Calu3 (cell line): Measurements from ENCODE around the gene SCP2. TPM values are rescaled to one million over a fixed set of nuclear protein-coding genes. Genes with fewer than 3 reads are reported as not detected.

Source experiments
- BruUV-seq: library from RNA; stranded (reverse); fragments of 400-500 nt; replicated peaks from 2 replicates; lab custom pipeline; 2021; lab: Mats Ljungman, UMichigan
- CTCF ChIA-PET: fragments of 300-600 bp; sonication (Branson Sonifier 250); formaldehyde crosslinking; loops from one replicate; lab custom pipeline; 2022; ENCODE audit warnings: antibody characterized with exemption; lab: Charles Lee
- DNase-seq: peaks from one replicate; pipeline ENCODE4 v3.0.0; 2022
- H3K27ac Mint-ChIP-seq: one replicate; pipeline ENCODE4 v1.8.0; 2022; ENCODE audit warnings: mixed read lengths; ENCODE audit not compliant: unreplicated experiment
- H3K27me3 Mint-ChIP-seq: one replicate; pipeline ENCODE4 v1.8.0; 2022; ENCODE audit warnings: mixed read lengths; ENCODE audit not compliant: unreplicated experiment
- H3K36me3 Mint-ChIP-seq: one replicate; pipeline ENCODE4 v1.8.0; 2022; ENCODE audit warnings: mild to moderate bottlenecking, moderate library complexity, mixed read lengths; ENCODE audit not compliant: insufficient read depth, unreplicated experiment
- H3K4me1 Mint-ChIP-seq: one replicate; pipeline ENCODE4 v1.8.0; 2022; ENCODE audit warnings: mild to moderate bottlenecking, low read depth, mixed read lengths; ENCODE audit not compliant: unreplicated experiment
- H3K4me3 Mint-ChIP-seq: one replicate; pipeline ENCODE4 v1.8.0; 2022; ENCODE audit warnings: mild to moderate bottlenecking, low read depth, moderate library complexity, mixed read lengths; ENCODE audit not compliant: unreplicated experiment
- H3K9me3 Mint-ChIP-seq: one replicate; pipeline ENCODE4 v1.8.0; 2022; ENCODE audit warnings: low read depth, mixed read lengths; ENCODE audit not compliant: unreplicated experiment
- intact Hi-C: fragments of 100-400 bp; cut with micrococcal nuclease; formaldehyde crosslinking; loops from one replicate; pipeline ENCODE4 v1.10.0; 2022; ENCODE audit not compliant: unreplicated experiment
- total RNA-seq: library from RNA; stranded (reverse); gene quantifications from 2 replicates; pipeline ENCODE4 v1.2.3, GENCODE V29; 2022
- TF ChIP-seq, protein P1 (sequence below): fragments of 200-600 bp; IDR thresholded peaks from one replicate; pipeline ENCODE4 v1.8.0; 2022; ENCODE audit warnings: antibody characterized with exemption; ENCODE audit not compliant: unreplicated experiment

Gene SCP2
- total RNA-seq, 1 experiment from 2014 or later, result 91.1 TPM

DNA sequence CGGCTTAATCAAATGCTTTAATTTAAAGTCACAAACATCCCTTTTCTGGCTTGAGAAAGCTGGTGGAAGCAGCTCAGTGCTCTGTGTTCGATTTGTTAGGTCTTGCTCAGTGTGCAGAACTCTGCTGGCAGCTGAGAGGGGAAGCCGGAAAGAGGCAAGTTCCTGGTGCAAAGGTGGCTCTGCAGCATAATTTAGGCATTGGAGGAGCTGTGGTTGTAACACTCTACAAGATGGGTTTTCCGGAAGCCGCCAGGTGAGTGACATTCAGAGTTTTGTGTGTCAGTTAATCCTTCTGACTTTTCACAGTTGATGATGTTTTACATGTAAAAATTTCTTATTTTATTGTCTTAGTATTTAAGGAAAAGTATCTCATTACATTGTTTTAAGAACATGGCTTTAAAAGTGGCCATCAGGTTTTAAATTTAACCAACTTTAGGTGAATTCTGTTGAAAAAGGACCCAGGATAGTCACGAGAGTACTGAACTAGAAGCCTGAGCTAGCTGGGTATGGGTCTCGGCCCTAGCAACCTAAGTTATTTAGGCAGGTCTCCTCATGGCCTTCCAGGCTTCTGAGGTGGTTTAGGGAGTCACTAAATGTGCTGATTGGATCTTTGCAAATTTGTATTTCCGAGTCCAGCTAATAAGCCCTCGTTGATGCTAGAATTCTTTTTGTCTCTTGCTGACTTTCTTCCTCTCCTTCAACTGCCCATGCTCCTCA, 87.9 kb downstream of the SCP2 start:
- no peaks in the 10 kb centered on the region for H3K27me3 Mint-ChIP-seq
- peak overlapping the region; percentile 39 for H3K27ac Mint-ChIP-seq
- no peaks in the 10 kb centered on the region for H3K9me3 Mint-ChIP-seq
- intact Hi-C loops, result loop anchor here (10.0 kb wide), 1 partner anchor 170 kb away; no protein-coding TSS in a partner anchor
- peaks cover 19% of the 10 kb centered on the region for H3K4me1 Mint-ChIP-seq
- CTCF ChIA-PET, result interaction anchor here (1.3 to 1.8 kb wide), 3 partner anchors 93 to 162 kb away, joined by 3 to 4 read pairs (median 3); partner anchors contain the start of gene ECHDC2
- TF ChIP-seq, protein P1, sequence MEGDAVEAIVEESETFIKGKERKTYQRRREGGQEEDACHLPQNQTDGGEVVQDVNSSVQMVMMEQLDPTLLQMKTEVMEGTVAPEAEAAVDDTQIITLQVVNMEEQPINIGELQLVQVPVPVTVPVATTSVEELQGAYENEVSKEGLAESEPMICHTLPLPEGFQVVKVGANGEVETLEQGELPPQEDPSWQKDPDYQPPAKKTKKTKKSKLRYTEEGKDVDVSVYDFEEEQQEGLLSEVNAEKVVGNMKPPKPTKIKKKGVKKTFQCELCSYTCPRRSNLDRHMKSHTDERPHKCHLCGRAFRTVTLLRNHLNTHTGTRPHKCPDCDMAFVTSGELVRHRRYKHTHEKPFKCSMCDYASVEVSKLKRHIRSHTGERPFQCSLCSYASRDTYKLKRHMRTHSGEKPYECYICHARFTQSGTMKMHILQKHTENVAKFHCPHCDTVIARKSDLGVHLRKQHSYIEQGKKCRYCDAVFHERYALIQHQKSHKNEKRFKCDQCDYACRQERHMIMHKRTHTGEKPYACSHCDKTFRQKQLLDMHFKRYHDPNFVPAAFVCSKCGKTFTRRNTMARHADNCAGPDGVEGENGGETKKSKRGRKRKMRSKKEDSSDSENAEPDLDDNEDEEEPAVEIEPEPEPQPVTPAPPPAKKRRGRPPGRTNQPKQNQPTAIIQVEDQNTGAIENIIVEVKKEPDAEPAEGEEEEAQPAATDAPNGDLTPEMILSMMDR, result no peak
- DNase-seq, result peak; percentile 82
- peak overlapping the region; percentile 79 for H3K4me3 Mint-ChIP-seq
- peaks cover 13% of the 10 kb centered on the region for H3K36me3 Mint-ChIP-seq
- no TSS peak for BruUV-seq

DNA sequence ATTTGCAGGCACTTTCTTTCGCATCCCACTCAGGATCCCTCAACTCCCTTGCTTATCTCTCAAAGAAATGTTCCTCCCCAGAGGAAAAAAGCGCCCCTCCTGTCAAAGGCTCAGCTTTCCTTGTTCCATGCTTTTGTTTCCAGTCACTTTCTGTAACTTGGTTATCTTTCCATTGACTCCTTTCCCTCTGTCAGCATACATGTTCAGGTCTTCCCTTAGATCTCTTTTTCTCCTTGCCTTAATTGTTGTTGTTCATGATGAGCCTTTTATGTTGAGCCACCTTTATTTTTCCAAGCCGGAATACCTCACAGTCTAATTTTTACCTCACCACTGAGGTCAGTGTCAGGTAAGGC, 88.4 kb downstream of the SCP2 start:
- peak overlapping the region; percentile 39 for H3K27ac Mint-ChIP-seq
- H3K4me1 Mint-ChIP-seq, result peaks cover 19% of the 10 kb centered on the region
- no peak for DNase-seq
- TF ChIP-seq, protein P1, result no peak
- H3K27me3 Mint-ChIP-seq, result no peaks in the 10 kb centered on the region
- no peaks in the 10 kb centered on the region for H3K9me3 Mint-ChIP-seq
- H3K4me3 Mint-ChIP-seq, result peak overlapping the region; percentile 79
- no TSS peak for BruUV-seq
- peaks cover 13% of the 10 kb centered on the region for H3K36me3 Mint-ChIP-seq
- intact Hi-C loops, result loop anchor here (10.0 kb wide), 1 partner anchor 169 kb away; no protein-coding TSS in a partner anchor
- CTCF ChIA-PET, result interaction anchor here (1.3 to 1.8 kb wide), 3 partner anchors 94 to 161 kb away, joined by 3 to 4 read pairs (median 3); partner anchors contain the start of gene ECHDC2

DNA sequence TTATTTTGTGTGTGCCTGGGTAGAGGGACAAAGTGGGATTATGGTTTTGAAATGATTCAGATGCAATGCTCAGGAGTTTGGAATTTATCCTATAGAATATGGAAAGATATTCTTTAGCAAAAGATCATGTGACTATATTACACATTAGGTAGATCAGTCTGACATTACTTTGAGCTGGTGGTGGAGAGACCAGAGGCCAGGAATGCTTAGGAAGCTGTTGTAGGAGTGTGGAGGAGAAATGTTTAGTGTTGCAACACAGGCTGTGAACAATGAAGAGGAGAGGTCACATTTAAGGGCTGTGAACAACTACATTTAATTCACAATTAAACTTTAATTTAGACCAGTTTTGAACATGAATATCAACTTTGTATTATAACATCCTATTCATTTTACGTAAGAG, 89.6 kb downstream of the SCP2 start:
- BruUV-seq, result no TSS peak
- Mint-ChIP-seq H3K36me3 (peaks cover 13% of the 10 kb centered on the region), H3K9me3 (no peaks in the 10 kb centered on the region), H3K4me1 (peaks cover 19% of the 10 kb centered on the region), H3K27me3 (no peaks in the 10 kb centered on the region), H3K4me3 (no peak overlapping the region), H3K27ac (peak overlapping the region; percentile 39)
- DNase-seq, result no peak
- intact Hi-C loops, result loop anchor here (10.0 kb wide), 1 partner anchor 168 kb away; no protein-coding TSS in a partner anchor
- CTCF ChIA-PET, result interaction anchor here (0.6 kb wide), 1 partner anchor 455 kb away, joined by 3 read pairs; no protein-coding TSS in a partner anchor
- TF ChIP-seq, protein P1, result no peak

DNA sequence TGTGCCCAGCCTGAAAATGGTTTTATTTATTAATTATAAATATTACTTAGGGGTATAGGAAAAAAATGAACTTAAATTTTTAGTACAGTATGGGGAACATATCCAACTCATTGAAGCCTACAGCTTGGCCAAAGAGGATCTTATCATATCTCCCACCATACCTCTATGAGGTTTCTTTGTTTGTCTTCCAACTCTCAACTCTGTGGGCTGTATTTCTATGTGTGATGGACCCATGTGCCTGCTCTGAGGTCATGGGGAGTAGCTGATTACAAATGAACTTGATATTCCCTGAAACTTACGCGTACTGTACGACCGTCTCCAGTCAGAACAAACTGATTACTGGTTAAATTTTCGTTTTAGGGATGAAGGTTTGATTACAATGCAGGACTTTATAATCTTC, 93.5 kb downstream of the SCP2 start:
- intact Hi-C loops, result no loop called here
- TF ChIP-seq, protein P1, result no peak
- Mint-ChIP-seq H3K36me3 (peaks cover under 1% of the 10 kb centered on the region), H3K4me1 (peaks cover 15% of the 10 kb centered on the region), H3K27me3 (no peaks in the 10 kb centered on the region), H3K9me3 (no peaks in the 10 kb centered on the region), H3K27ac (no peak overlapping the region), H3K4me3 (no peak overlapping the region)
- no peak for DNase-seq
- BruUV-seq, result no TSS peak
- CTCF ChIA-PET, result no interaction called here
